ENCODE measurements around the gene RBM5.

DNA sequence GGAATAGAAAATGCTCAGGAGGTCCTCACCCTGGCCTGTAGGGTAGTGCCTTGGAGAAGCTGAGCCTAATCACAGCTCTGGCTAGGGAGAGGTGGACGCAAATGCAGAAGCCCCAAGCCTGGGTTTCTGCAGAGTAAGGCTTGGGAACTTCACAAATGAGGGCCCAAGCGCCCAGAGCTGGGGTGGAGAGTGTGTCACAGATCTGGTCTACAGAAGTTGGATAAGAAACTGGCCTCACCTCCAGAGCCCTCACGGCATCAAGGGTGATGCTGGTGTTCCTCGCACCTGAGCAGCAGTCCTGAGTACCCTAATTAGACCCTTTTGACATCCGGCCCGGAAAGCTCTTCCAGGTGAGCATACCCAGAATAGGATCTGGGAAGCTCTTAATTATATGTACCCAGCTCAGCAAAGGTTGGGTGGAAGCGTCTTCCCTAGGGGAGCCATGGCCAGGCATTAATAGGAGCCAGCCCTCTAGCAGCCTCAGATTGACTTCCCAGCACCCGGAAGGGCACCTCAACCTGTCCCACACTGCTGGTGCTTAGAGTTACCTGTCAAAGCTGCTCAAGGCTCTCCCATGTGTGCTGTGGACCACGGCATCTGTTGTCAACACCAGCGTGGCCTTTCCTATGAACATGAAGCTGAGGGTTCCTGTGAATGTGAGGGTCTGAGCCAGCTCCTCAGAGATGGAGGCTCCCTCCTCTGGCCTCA, 31.8 kb downstream of the RBM5 start:
- TF ChIP-seq EZH2 (IDR thresholded peaks at IDR 0.05; ENCODE audit: low read length, unreplicated experiment) (no peak), CTCF (conservative IDR thresholded peaks at IDR 0.05; ENCODE audit: low read depth, low read length) (no peak), EZH2phosphoT487 (IDR thresholded peaks at IDR 0.05; ENCODE audit: borderline replicate concordance, low read length) (no peak)

All from PC-3 (cell line).